ENCODE results near the gene ZNF536.

- no peak for TF ChIP-seq CTCF (IDR thresholded peaks at IDR 0.05)
- TF ChIP-seq POLR2AphosphoS5 (IDR thresholded peaks at IDR 0.05), result no peak
Measured at GRCh38 chr19:30439310-30439709, 67.1 kb downstream of the ZNF536 start.
